H1 (cell line): ENCODE measurements around the gene DGKD. TPM values are rescaled to one million over a fixed set of nuclear protein-coding genes. Genes with fewer than 3 reads are reported as not detected.

Experiments
- EP300 ChIP-seq, 2 experiments: IDR thresholded peaks; 1 replicate in 1 of 2; 2 replicates in 1 of 2; pipeline ENCODE4 v1.6.1; 2011 to 2012; ENCODE audit warnings: low read depth in 2 of 2, low read length in 2 of 2, mild to moderate bottlenecking in 2 of 2, borderline replicate concordance in 1 of 2, inconsistent platforms in 1 of 2, moderate library complexity in 1 of 2
- GTF2F1 ChIP-seq: IDR thresholded peaks from 2 replicates; pipeline ENCODE4 v1.6.1; 2012; ENCODE audit warnings: low read depth, low read length, improper control_type of control experiment, borderline replicate concordance
- HDAC6 ChIP-seq: IDR thresholded peaks from one replicate; pipeline ENCODE4 v1.7.1; 2012; ENCODE audit warnings: low read depth, mild to moderate bottlenecking, inconsistent platforms, low read length, moderate library complexity
- MAFK ChIP-seq: IDR thresholded peaks from 2 replicates; pipeline ENCODE4 v1.6.1; 2012; ENCODE audit warnings: low read depth, mild to moderate bottlenecking, improper control_type of control experiment, low read length
- TAF7 ChIP-seq: optimal IDR thresholded peaks from 2 replicates; pipeline ENCODE3; 2011; ENCODE audit warnings: low read depth, mild to moderate bottlenecking, inconsistent platforms, low read length, moderate library complexity, borderline replicate concordance
- polyA plus RNA-seq, 7 experiments: library from polyadenylated mRNA; depleted of rRNA in 3 of 7; stranded (reverse) in 5 of 7; unstranded in 2 of 7; fragments of >200 nt in 5 of 7; fragments of 200-250 nt in 2 of 7; gene quantifications; 1 replicate in 5 of 7; 2 replicates in 1 of 7; 4 replicates in 1 of 7; pipeline versions ENCODE4 v1.2.1 to v1.2.3, GENCODE V29; 2011 to 2013; ENCODE audit warnings: missing spikeins in 2 of 7, mixed read lengths in 2 of 7
- total RNA-seq: library from RNA; stranded (reverse); fragmentation: NEBNext Ultra II Directional; extraction: Animal tissue kit (Norgen Biotek cat#: 25700); gene quantifications from 2 replicates; pipeline ENCODE4 v1.2.1, GENCODE V29; 2021

The DGKD gene
- total and polyA plus RNA-seq, 2 of the 8 experiments (the other 6 are each of a cell fraction or from before 2014, with no cell fraction given) = 7.7 to 30.9 TPM

DNA sequence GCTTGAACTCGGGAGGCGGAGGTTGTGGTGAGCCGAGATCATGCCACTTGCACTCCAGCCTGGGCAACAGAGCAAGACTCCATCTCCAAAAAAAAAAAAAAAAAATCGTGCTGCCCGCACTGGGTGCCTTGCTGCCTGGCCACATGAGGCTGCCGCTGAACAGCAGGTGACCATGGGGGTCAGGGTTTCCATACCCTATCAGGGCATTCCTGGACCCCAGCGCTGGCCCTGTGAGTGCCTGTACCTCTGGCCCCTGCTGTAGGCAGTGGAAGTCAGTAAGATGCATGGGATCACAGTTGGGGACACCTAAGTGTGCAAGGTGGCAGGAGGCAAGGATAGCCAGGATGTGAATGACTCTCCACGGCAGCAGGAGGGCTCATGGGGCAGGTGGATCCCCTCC lies 27.8 kb upstream of the DGKD start (continued):
- TF ChIP-seq EP300 (IDR thresholded peaks at IDR 0.05; ENCODE audit: borderline replicate concordance in 1 of 2, low read depth in 2 of 2, low read length in 2 of 2) (no peak), MAFK (no peak), TAF7 (no peak), HDAC6 (no peak), GTF2F1 (no peak)
